ENCODE measurements around the gene STAG1.
"Not testable (repeated sequence)": the region's sequence is repeated elsewhere in the genome, so short reads cannot be mapped to it uniquely, and the experiment has no call there.

STAG1 gene

DNA sequence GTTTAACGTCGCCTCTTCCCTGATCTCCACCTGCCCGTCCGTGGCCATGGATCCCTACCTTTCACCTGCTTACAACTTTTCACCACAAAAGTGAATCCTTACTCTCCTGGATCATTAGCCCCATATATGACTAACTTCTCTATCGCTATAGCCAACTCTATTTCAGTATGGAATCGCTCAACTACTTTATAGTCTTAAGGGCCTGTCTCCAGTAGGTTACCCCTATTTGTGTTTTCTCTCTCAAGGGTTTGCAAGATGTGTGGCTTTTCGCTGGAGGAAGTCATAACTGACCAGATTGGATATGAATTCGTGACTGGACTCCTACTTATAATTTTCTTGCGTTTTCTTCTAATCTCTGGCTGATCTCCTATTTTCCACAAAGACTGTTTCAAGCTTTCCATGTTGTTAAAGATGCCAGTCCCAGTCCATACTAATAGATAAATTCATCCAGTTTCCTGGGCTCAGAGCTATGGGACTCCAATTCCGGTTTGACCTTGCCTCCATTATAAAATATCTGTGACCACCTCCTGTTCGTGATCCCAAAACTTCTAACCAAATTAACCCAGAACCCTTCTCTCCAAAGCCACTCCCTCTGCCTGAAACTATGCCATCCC is 1.3 kb upstream of the STAG1 start:
- TF ChIP-seq, protein P1, sequence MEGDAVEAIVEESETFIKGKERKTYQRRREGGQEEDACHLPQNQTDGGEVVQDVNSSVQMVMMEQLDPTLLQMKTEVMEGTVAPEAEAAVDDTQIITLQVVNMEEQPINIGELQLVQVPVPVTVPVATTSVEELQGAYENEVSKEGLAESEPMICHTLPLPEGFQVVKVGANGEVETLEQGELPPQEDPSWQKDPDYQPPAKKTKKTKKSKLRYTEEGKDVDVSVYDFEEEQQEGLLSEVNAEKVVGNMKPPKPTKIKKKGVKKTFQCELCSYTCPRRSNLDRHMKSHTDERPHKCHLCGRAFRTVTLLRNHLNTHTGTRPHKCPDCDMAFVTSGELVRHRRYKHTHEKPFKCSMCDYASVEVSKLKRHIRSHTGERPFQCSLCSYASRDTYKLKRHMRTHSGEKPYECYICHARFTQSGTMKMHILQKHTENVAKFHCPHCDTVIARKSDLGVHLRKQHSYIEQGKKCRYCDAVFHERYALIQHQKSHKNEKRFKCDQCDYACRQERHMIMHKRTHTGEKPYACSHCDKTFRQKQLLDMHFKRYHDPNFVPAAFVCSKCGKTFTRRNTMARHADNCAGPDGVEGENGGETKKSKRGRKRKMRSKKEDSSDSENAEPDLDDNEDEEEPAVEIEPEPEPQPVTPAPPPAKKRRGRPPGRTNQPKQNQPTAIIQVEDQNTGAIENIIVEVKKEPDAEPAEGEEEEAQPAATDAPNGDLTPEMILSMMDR (IDR thresholded peaks at IDR 0.05; ENCODE audit: insufficient read depth, missing control alignments), result no peak
- FAIRE-seq (no peak), DNase-seq (ENCODE audit: insufficient read length, low spot score) (no peak)

DNA sequence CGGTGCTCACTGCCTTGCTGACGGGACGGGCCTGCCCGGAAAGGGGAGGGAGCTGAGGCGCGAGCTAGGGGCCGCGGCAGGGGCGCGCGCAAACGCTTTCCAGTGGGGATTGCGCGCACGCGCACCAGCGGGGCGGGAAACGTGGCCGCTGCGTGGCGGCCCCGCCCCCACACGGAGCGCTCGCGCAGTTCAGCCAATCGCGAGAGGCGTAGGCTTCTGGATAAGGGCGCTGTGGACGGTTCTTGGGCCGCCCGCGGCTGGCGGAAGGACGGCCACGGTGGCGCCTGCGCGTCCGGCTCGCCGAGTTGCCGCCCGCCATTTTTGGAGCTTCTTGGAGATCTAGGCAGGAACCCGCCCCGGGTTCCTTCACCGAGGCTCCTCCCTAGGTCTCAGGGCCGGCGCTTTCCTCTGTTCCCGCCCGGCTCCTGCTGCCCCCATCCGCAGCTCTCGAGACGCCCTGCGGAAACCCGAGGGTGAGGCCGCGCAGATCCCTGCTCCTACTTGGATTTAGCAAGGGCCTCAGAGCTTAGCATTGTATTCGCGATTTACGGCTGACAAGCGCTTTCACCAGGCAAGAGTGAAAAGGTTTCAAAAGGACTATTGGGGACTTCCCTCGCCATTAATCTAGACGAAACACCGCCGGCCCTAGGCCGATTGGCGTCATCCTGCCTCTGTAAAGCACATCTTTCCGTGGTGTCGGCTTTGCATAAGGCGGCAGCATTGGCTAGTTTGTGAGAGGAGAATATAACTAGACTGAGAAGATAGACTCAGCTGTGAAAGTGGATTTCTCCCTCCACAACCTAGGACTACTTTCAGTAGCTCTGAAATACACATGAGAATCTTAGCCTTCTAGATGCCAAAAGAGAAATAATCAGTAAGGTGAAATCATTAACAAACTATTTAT is 496 bp upstream of the STAG1 start:
- DNase-seq (ENCODE audit: insufficient read length, low spot score), result peak; percentile 36
- no peak for FAIRE-seq
- TF ChIP-seq, protein P1 (IDR thresholded peaks at IDR 0.05; ENCODE audit: insufficient read depth, missing control alignments), result peak; percentile 35

DNA sequence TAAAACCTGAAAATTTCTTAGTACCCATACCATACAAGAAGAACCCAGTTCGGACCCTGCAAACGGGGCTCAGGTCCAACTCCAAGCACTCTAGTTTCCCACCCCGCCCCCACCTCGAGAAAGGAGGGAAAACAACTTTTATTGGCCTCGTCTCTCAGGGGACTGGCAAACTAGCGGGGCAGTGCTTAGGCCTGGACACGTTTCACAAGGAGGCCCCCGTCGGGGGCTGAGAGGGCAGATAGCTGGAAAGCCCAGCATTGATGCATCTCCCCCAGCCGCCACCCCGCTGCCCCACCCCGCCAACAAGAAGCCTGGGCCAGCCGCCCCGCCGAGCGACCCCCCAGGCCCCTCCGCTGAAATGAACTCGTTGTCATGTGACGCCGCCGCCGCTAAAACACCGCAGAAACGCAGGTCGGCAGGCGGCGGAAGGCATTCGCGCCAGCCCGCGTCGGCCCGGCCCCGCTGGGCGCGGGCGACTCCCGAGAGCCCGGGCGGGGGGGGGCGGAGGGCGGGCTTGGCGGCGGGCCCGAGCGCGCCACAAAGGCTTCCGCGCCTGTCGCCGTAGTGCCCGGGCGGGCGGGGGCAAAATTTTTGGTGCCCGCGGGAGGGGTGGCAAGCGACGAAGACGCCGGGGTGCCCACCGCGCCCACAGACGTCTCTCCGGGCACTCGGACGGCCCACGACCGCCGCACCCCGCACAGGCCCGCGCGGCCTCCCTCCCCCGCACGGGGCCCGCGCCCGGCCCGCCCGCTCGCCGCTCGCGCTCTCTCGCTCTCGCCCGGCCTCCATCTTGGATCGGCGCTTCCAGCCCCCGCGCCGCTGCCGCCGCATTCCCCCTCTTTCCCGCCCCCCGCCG is 634 bp downstream of the STAG1 start:
- TF ChIP-seq, protein P1 (IDR thresholded peaks at IDR 0.05; ENCODE audit: insufficient read depth, missing control alignments), result no peak
- DNase-seq (ENCODE audit: insufficient read length, low spot score) (no peak), FAIRE-seq (no peak)

DNA sequence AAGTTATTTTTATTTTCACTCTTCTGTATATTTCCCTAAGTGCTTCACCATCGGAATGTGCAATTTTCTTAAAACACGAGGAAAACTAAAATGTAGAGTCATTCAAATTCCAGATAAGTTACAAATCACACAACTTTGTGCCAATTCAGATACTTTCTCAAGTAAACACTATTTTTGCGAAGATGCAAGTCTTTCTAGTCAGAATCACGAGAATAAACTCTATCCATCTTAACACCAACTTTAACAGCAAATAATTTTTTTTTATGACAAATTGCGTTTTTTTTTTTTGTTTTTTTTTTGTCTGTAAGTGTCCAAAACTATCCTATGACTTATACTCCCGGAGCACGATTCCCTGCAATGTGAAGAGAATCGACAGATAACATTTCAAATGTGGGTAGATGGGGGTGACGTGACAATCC is 1.3 kb downstream of the STAG1 start:
- FAIRE-seq, result no peak

DNA sequence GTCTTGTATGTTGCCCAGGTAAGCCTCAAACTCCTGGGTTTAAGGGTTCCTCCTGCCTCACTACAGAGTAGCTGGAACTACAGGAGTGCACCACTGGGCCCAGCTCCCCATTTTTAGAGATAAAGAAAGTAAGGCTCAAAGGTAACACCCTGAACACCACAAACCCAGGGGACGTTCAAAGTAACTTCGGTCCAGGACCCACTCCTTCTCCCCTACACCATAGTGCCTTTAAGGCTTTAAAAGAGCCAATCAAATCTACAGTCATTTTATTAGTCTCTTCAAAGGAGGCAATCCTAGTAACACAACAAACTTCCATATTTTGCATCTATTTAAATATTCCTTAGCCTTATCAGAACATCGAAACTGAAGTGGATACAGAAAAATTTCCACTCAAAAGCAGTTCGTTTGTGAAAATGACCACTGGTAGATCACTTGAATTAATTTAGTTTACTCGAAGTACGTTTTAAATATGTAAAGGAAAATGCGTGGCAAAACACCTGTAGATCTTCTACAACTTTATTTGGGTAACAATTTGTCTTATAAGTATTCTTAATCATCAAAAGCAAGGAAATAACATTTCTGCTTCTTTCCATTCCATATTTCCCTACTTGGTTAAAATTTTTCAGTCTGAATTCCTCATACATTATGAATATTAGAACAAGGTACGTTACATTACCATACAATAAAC is 1.8 kb downstream of the STAG1 start:
- no peak for DNase-seq (ENCODE audit: insufficient read length, low spot score)
- TF ChIP-seq, protein P1 (IDR thresholded peaks at IDR 0.05; ENCODE audit: insufficient read depth, missing control alignments), result no peak
- FAIRE-seq, result no peak

More for the DNA sequence above, 1.3 kb downstream of the STAG1 start:
- DNase-seq (ENCODE audit: insufficient read length, low spot score), result no peak
- TF ChIP-seq, protein P1 (IDR thresholded peaks at IDR 0.05; ENCODE audit: insufficient read depth, missing control alignments), result no peak

DNA sequence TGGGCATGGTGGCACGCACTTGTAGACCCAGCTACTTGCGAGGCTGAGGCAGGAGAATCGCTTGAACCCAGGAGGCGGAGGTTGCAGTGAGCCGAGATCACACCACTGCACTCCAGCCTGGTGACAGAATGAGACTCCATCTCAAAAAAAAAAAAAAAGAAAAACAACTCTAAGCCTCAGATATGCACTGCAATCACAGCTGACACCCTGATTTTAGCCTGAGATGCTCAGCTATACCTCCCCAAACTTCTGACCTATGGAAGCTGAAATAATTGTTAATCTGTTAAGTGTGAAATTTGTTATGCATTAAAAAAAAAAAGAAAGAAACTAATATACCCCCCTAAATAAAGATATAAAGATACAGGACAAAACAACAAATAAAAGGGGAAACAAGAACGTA is 2.6 kb downstream of the STAG1 start:
- DNase-seq (ENCODE audit: insufficient read length, low spot score); FAIRE-seq: not testable (repeated sequence)

DNA sequence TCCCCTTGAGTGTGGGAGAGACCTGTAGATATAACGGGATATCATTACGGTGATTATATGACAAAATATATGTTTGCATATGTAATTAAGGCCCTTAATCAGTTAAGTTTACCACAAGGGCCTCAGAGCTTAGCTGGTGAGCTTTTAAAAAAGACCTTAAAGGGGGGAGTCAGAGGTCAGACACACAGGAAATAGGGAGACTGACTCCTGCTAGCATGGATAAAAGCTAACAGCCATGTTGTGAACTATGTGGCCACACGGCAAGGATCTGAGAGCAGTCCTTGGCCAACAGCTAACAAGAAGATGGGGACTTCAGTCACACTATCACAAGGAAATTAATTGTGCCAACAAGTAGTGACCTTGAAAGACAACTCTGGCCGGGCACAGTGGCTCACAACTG is 3.1 kb downstream of the STAG1 start:
- no peak for DNase-seq (ENCODE audit: insufficient read length, low spot score)
- no peak for FAIRE-seq
- TF ChIP-seq, protein P1 (IDR thresholded peaks at IDR 0.05; ENCODE audit: insufficient read depth, missing control alignments), result no peak

Data from D721Med (cell line).